CD4-positive, alpha-beta T cell (primary cell): ENCODE data around the gene HOXA5. TPM values are rescaled to one million over a fixed set of nuclear protein-coding genes. Genes with fewer than 3 reads are reported as not detected.

ENCODE experiments used
- ATAC-seq: fragments of 200-7000 bp; cut with Tn5 transposase; one replicate; pipeline ENCODE4 v1.10.0; 2022; ENCODE audit warnings: mild to moderate bottlenecking; ENCODE audit not compliant: poor library complexity
- CTCF ChIA-PET: fragments of 350-600 bp; sonication (Branson Sonifier 250); formaldehyde crosslinking; loops from one replicate; lab custom pipeline; 2021; ENCODE audit warnings: antibody characterized with exemption, inconsistent platforms; lab: Charles Lee
- POLR2A ChIA-PET: fragments of 350-600 bp; sonication (Branson Sonifier 250); formaldehyde crosslinking; loops from one replicate; lab custom pipeline; 2021; ENCODE audit warnings: antibody characterized with exemption, inconsistent platforms; lab: Charles Lee
- DNase-seq, 14 experiments: peaks; one replicate each; pipeline ENCODE4 v3.0.0-alpha.2; 2013 to 2020; ENCODE audit warnings: mixed read lengths in 2 of 14
- H3K27ac ChIP-seq, 2 donors: one replicate each; pipeline versions ENCODE4 v1.5.1 to v1.7.0; 2013; ENCODE audit warnings: low read length in 2 of 2, low read depth in 1 of 2, mild to moderate bottlenecking in 1 of 2
- H3K27me3 ChIP-seq, 2 experiments: 1 replicate in 1 of 2; 2 replicates in 1 of 2; pipeline versions ENCODE4 v1.6.1 to v1.7.0; 2013; ENCODE audit warnings: low read length in 2 of 2, control low read depth in 1 of 2, mild to moderate bottlenecking in 1 of 2, moderate library complexity in 1 of 2; ENCODE audit not compliant: insufficient read depth in 2 of 2, control insufficient read depth in 1 of 2
- H3K36me3 ChIP-seq: one replicate; pipeline ENCODE4 v1.6.1; 2013; ENCODE audit warnings: low read length, control low read depth; ENCODE audit not compliant: insufficient read depth
- H3K4me1 ChIP-seq: one replicate; pipeline ENCODE4 v1.6.1; 2013; ENCODE audit warnings: low read length, control low read depth; ENCODE audit not compliant: insufficient read depth
- H3K4me3 ChIP-seq: one replicate; pipeline ENCODE4 v1.5.1; 2013; ENCODE audit warnings: mild to moderate bottlenecking, low read length, moderate library complexity
- H3K9me3 ChIP-seq, 2 experiments: 1 replicate in 1 of 2; 2 replicates in 1 of 2; pipeline versions ENCODE4 v1.6.1 to v1.7.0; 2013; ENCODE audit warnings: low read length in 2 of 2, mild to moderate bottlenecking in 2 of 2, control low read depth in 1 of 2, moderate library complexity in 1 of 2; ENCODE audit not compliant: control insufficient read depth in 1 of 2, insufficient read depth in 1 of 2
- H3K27ac Mint-ChIP-seq: one replicate; pipeline ENCODE4 v1.8.0; 2020; ENCODE audit warnings: mixed read lengths
- H3K27me3 Mint-ChIP-seq: one replicate; pipeline ENCODE4 v1.8.0; 2021; ENCODE audit warnings: mixed read lengths
- H3K36me3 Mint-ChIP-seq: one replicate; pipeline ENCODE4 v1.8.0; 2021; ENCODE audit warnings: low read depth, mixed read lengths
- H3K4me1 Mint-ChIP-seq: one replicate; pipeline ENCODE4 v1.8.0; 2021; ENCODE audit warnings: low read depth, mixed read lengths
- H3K4me3 Mint-ChIP-seq: one replicate; pipeline ENCODE4 v1.8.0; 2020; ENCODE audit warnings: mild to moderate bottlenecking, mixed read lengths
- H3K9me3 Mint-ChIP-seq: one replicate; pipeline ENCODE4 v1.8.0; 2020; ENCODE audit warnings: mixed read lengths
- intact Hi-C, 2 experiments: fragments of 100-400 bp; cut with DNase I in 1 of 2; cut with micrococcal nuclease in 1 of 2; formaldehyde crosslinking; loops; one replicate each; pipeline versions ENCODE4 v1.15.1 to v1.9.0; 2023 to 2025; cut with DNase I, micrococcal nuclease
- total RNA-seq, 174 experiments: library from RNA in 2 of 174; stranded (reverse) in 2 of 174; gene quantifications; one replicate each; pipeline ENCODE4 v1.2.3 and lab custom pipeline; 2021 to 2026
- TF ChIP-seq, protein P1 (sequence below): fragments of 200-600 bp; IDR thresholded peaks from one replicate; pipeline ENCODE4 v1.8.0; 2022; ENCODE audit warnings: antibody characterized with exemption, mild to moderate bottlenecking

HOXA5 gene
- total RNA-seq, 2 experiments from 2014 or later = not detected

- Histone ChIP-seq H3K4me3 (no peak overlapping the region), H3K27me3 (peaks cover 87 to 100% of the 10 kb centered on the region in 2 experiments), H3K36me3 (no peaks in the 10 kb centered on the region), H3K9me3 (peaks cover 5 to 75% of the 10 kb centered on the region in 2 experiments), H3K4me1 (peaks cover 83% of the 10 kb centered on the region), H3K27ac (no peak overlapping the region)
- Mint-ChIP-seq H3K27ac (no peak overlapping the region), H3K27me3 (peaks cover 81% of the 10 kb centered on the region), H3K36me3 (peaks cover 4% of the 10 kb centered on the region), H3K4me1 (peaks cover 59% of the 10 kb centered on the region), H3K4me3 (peak overlapping the region; percentile 45), H3K9me3 (no peaks in the 10 kb centered on the region)
- intact Hi-C loops = loop anchor here (2.0 to 10.0 kb wide), 7 partner anchors 15 to 1313 kb away; partner anchors contain the start of genes HOXA11 (in 1 of the 2) and SNX10 (in 1 of the 2)
- no peak for ATAC-seq
- ChIA-PET POLR2A (interaction anchor here (1.0 to 2.1 kb wide), 4 partner anchors 9 to 81 kb away, joined by 3 to 6 read pairs (median 4); no protein-coding TSS in a partner anchor), CTCF (interaction anchor here (0.9 to 2.2 kb wide), 7 partner anchors 9 to 1277 kb away, joined by 3 to 6 read pairs (median 3); partner anchors contain the start of genes HOXA11 and HOXA7)
- TF ChIP-seq, protein P1, sequence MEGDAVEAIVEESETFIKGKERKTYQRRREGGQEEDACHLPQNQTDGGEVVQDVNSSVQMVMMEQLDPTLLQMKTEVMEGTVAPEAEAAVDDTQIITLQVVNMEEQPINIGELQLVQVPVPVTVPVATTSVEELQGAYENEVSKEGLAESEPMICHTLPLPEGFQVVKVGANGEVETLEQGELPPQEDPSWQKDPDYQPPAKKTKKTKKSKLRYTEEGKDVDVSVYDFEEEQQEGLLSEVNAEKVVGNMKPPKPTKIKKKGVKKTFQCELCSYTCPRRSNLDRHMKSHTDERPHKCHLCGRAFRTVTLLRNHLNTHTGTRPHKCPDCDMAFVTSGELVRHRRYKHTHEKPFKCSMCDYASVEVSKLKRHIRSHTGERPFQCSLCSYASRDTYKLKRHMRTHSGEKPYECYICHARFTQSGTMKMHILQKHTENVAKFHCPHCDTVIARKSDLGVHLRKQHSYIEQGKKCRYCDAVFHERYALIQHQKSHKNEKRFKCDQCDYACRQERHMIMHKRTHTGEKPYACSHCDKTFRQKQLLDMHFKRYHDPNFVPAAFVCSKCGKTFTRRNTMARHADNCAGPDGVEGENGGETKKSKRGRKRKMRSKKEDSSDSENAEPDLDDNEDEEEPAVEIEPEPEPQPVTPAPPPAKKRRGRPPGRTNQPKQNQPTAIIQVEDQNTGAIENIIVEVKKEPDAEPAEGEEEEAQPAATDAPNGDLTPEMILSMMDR = no peak
- peak in 2 of 14 experiments; percentile 6 to 29 for DNase-seq
Measured at GRCh38 chr7:27169658-27170425, 26.4 kb upstream of the HOXA5 start.

GRCh38 chr7:27168265-27168947 is 24.9 kb upstream of the HOXA5 start:
- intact Hi-C loops = loop anchor here (2.0 to 10.0 kb wide), 5 partner anchors 18 to 1084 kb away; partner anchors contain the start of gene SNX10 (in 1 of the 2)
- Histone ChIP-seq H3K27ac (no peak overlapping the region), H3K36me3 (no peaks in the 10 kb centered on the region), H3K27me3 (peaks cover 91 to 99% of the 10 kb centered on the region in 2 experiments), H3K4me3 (no peak overlapping the region), H3K4me1 (peaks cover 78% of the 10 kb centered on the region), H3K9me3 (peaks cover 5 to 79% of the 10 kb centered on the region in 2 experiments)
- H3K4me3 Mint-ChIP-seq = peak overlapping the region; percentile 83
- H3K27ac Mint-ChIP-seq = peak overlapping the region; percentile 76
- H3K36me3 Mint-ChIP-seq = peaks cover 4% of the 10 kb centered on the region
- peak in 3 of 14 experiments; percentile 33 to 69 (median 63) for DNase-seq
- ATAC-seq = peak; percentile 37
- H3K27me3 Mint-ChIP-seq = peaks cover 86% of the 10 kb centered on the region
- H3K9me3 Mint-ChIP-seq = no peaks in the 10 kb centered on the region
- ChIA-PET POLR2A (interaction anchor here (0.6 to 1.9 kb wide), 4 partner anchors 10 to 1304 kb away, joined by 3 to 5 read pairs (median 4); no protein-coding TSS in a partner anchor), CTCF (interaction anchor here (0.6 to 2.0 kb wide), 4 partner anchors 11 to 24 kb away, joined by 3 to 7 read pairs (median 3); no protein-coding TSS in a partner anchor)
- peaks cover 57% of the 10 kb centered on the region for H3K4me1 Mint-ChIP-seq
- TF ChIP-seq, protein P1 = no peak

DNA sequence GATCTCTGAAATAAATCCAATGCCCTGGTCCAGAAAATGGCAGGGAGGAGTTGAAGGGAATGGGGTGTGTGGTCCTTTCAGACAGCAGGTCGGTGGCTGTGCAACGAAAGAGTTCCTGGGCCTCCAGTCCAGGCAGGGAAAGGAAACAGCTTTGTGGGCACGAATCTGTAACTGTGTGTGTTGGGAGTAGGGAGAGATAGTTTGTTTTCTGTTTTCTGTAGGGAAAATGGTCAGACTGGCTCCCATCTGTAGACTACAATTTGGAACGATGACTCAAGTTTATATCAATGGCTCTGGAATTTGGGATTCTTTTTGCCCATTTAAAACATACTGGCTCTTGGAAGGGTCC is 24.4 kb upstream of the HOXA5 start:
- peaks cover 4% of the 10 kb centered on the region for H3K36me3 Mint-ChIP-seq
- peaks cover 57% of the 10 kb centered on the region for H3K4me1 Mint-ChIP-seq
- H3K27me3 Mint-ChIP-seq = peaks cover 92% of the 10 kb centered on the region
- peaks cover 5 to 76% of the 10 kb centered on the region in 2 experiments for H3K9me3 ChIP-seq
- TF ChIP-seq, protein P1 = no peak
- intact Hi-C loops = loop anchor here (2.0 to 10.0 kb wide), 6 partner anchors 17 to 1307 kb away; partner anchors contain the start of gene SNX10 (in 1 of the 2)
- no peak overlapping the region for H3K27ac ChIP-seq
- no peak overlapping the region for H3K4me3 ChIP-seq
- ChIA-PET POLR2A (interaction anchor here (1.2 to 1.7 kb wide), 2 partner anchors 9 to 35 kb away, joined by 3 to 5 read pairs; no protein-coding TSS in a partner anchor), CTCF (interaction anchor here (1.0 to 2.0 kb wide), 2 partner anchors 12 to 17 kb away, joined by 3 to 7 read pairs; no protein-coding TSS in a partner anchor)
- H3K4me3 Mint-ChIP-seq = peak overlapping the region; percentile 83
- H3K4me1 ChIP-seq = peaks cover 74% of the 10 kb centered on the region
- H3K9me3 Mint-ChIP-seq = no peaks in the 10 kb centered on the region
- DNase-seq (no peak), ATAC-seq (no peak)
- H3K36me3 ChIP-seq = no peaks in the 10 kb centered on the region
- H3K27me3 ChIP-seq = peaks cover 91 to 99% of the 10 kb centered on the region in 2 experiments
- H3K27ac Mint-ChIP-seq = peak overlapping the region; percentile 76
